Motor neuron (in vitro differentiated cells): ENCODE data around the gene GLIPR1. TPM values are rescaled to one million over a fixed set of nuclear protein-coding genes. Genes with fewer than 3 reads are reported as not detected.
A peak's percentile ranks its signal among the peaks of the same experiment; 100 is the strongest.

Experiments
- ATAC-seq, 8 experiments: fragments of 200-7000 bp; cut with Tn5 transposase; replicated peaks in 6 of 8; 2 replicates each; pipeline ENCODE4 v1.8.0; 2021; ENCODE audit warnings: mild to moderate bottlenecking in 8 of 8, moderate library complexity in 8 of 8
- H3K27ac ChIP-seq, 2 donors: fragments of 250-450 bp; sonication (Bioruptor Pico); 2 replicates each; pipeline ENCODE4 v1.9.0; 2021; ENCODE audit warnings: antibody characterized with exemption in 2 of 2, mild to moderate bottlenecking in 2 of 2, moderate library complexity in 1 of 2
- H3K4me1 ChIP-seq, 2 donors: fragments of 250-450 bp; sonication (Bioruptor Pico); replicated peaks in 1 of 2; 2 replicates each; pipeline ENCODE4 v1.6.1; 2021; ENCODE audit warnings: antibody characterized with exemption in 2 of 2, mild to moderate bottlenecking in 2 of 2, moderate library complexity in 1 of 2
- H3K4me3 ChIP-seq, 5 donors: fragments of 250-450 bp; sonication (Bioruptor Pico); 2 replicates each; pipeline ENCODE4 v1.9.0; 2021; ENCODE audit warnings: antibody characterized with exemption in 5 of 5, mild to moderate bottlenecking in 5 of 5, moderate library complexity in 4 of 5
- WGBS, 10 experiments: fragments of 450-650 bp; shearing (Covaris generic); methylation state at CpG; one replicate each; pipeline ENCODE4 v1.0.0; 2022; 5-methylcytosine and 5-hydroxymethylcytosine counted together
- in situ Hi-C, 9 experiments: fragments of 400-800 bp; cut with MboI; loops; one replicate each; pipeline ENCODE4 v1.15.0; 2021; ENCODE audit warnings: low sequenced_read_pairs in 9 of 9, low pct_unique_long_range_greater_than_20kb in 2 of 9; ENCODE audit not compliant: unreplicated experiment in 9 of 9
- total RNA-seq, 8 experiments: library from RNA; unstranded; fragments of 300-600 nt; gene quantifications; 2 replicates each; pipeline versions ENCODE4 v1.2.3 to v1.2.4, GENCODE V29; 2022

Gene GLIPR1
- total RNA-seq, 8 experiments from 2014 or later: 1.1 to 26.1 (median 3.3) TPM

- in situ Hi-C loops: loop anchor here in 8 of 9 experiments (10.0 to 25.0 kb wide), 4 partner anchors 282 to 807 kb away; partner anchors contain the start of genes PHLDA1 (in 8 of the 8) and BBS10 (in 2 of the 8)
- no peak overlapping the region for H3K27ac ChIP-seq
- ATAC-seq: no peak
- 50 to 100% (median 68%) methylated on average over 1 of the region's 1 CpG; no CpG with 5 or more reads in 2 of the 10 experiments for WGBS, 10 experiments
- H3K4me3 ChIP-seq: no peak overlapping the region
- H3K4me1 ChIP-seq: peaks cover 4 to 9% of the 10 kb centered on the region in 2 donors
Observed at GRCh38 chr12:75529826-75530225, 49.3 kb downstream of the GLIPR1 start.

- Histone ChIP-seq H3K4me3 (no peak overlapping the region), H3K4me1 (peaks cover 0 to under 1% of the 10 kb centered on the region in 2 donors), H3K27ac (no peak overlapping the region)
- no peak for ATAC-seq
- WGBS, 10 experiments: 52 to 100% (median 93%) methylated on average over 2 of the region's 2 CpGs; no CpG with 5 or more reads in 1 of the 10 experiments
- in situ Hi-C loops: loop anchor here in 8 of 9 experiments (10.0 to 25.0 kb wide), 4 partner anchors 279 to 804 kb away; partner anchors contain the start of genes PHLDA1 (in 8 of the 8) and BBS10 (in 2 of the 8)
Observed at GRCh38 chr12:75533239-75533638, 52.7 kb downstream of the GLIPR1 start.

GRCh38 chr12:75539889-75540288 lies 59.3 kb downstream of the GLIPR1 start:
- ATAC-seq: no peak
- Histone ChIP-seq H3K27ac (no peak overlapping the region), H3K4me3 (no peak overlapping the region), H3K4me1 (no peaks in the 10 kb centered on the region)
- in situ Hi-C loops: loop anchor here in 8 of 9 experiments (10.0 to 25.0 kb wide), 4 partner anchors 272 to 797 kb away; partner anchors contain the start of genes PHLDA1 (in 8 of the 8) and BBS10 (in 2 of the 8)
- 58 to 91% (median 72%) methylated on average over 1 to 2 of the region's 2 CpGs for WGBS, 10 experiments

GRCh38 chr12:75542942-75543341 lies 62.4 kb downstream of the GLIPR1 start:
- Histone ChIP-seq H3K4me3 (no peak overlapping the region), H3K27ac (no peak overlapping the region), H3K4me1 (no peaks in the 10 kb centered on the region)
- 0 to 100% (median 80%) methylated on average over 1 of the region's 1 CpG; no CpG with 5 or more reads in 1 of the 10 experiments for WGBS, 10 experiments
- in situ Hi-C loops: loop anchor here in 6 of 9 experiments (25.0 kb wide), 3 partner anchors 269 to 794 kb away; partner anchors contain the start of genes PHLDA1 (in 5 of the 6) and BBS10 (in 2 of the 6)
- no peak for ATAC-seq

DNA sequence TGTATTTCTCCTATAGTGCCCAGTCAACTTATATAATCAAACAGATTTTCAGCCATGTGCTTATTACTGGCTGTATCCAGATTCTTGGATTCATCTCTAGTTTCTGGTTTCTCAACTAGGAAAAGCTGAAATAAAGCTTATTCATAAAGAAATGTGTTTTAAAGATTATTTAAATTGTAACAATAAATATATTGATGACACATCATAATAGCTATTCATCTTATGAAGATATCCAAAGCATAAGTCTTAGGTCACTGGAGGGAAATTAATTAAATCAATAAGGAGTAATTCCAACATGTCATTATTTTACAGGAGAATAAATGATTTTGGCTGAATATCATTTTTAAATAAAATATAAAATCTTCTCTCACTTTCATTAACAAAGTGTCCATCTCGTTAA lies 63.0 kb downstream of the GLIPR1 start:
- Histone ChIP-seq H3K4me1 (no peaks in the 10 kb centered on the region), H3K27ac (no peak overlapping the region), H3K4me3 (no peak overlapping the region)
- in situ Hi-C loops: loop anchor here in 6 of 9 experiments (25.0 kb wide), 3 partner anchors 269 to 794 kb away; partner anchors contain the start of genes PHLDA1 (in 5 of the 6) and BBS10 (in 2 of the 6)
- WGBS, 10 experiments: 67 to 100% (median 89%) methylated on average over 1 of the region's 1 CpG; no CpG with 5 or more reads in 1 of the 10 experiments
- ATAC-seq: no peak

GRCh38 chr12:75545636-75546035 lies 65.1 kb downstream of the GLIPR1 start:
- 0 to 100% (median 78%) methylated on average over 1 of the region's 1 CpG; no CpG with 5 or more reads in 2 of the 10 experiments for WGBS, 10 experiments
- in situ Hi-C loops: loop anchor here in 6 of 9 experiments (25.0 kb wide), 3 partner anchors 267 to 792 kb away; partner anchors contain the start of genes PHLDA1 (in 5 of the 6) and BBS10 (in 2 of the 6)
- no peak for ATAC-seq
- Histone ChIP-seq H3K4me1 (no peaks in the 10 kb centered on the region), H3K27ac (no peak overlapping the region), H3K4me3 (no peak overlapping the region)

DNA sequence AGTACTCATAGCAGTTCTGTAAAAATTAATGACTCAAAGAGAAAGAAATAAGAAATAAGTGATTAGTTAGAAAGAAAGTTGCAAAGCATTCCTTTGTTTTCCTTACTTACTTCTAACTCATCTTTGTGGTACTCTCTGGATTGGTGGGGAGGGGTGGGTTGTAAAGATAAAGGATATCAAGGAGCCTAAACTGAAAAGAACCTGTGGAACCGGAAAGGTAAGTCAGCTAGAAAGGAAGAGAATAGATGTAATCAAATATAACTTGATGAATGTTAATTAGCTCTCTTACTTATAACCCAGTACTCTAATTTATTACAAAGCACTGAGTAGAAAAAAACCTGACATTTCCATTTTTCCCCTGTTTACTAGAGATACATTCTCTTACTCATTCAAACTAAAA lies 68.3 kb downstream of the GLIPR1 start:
- H3K27ac ChIP-seq: no peak overlapping the region
- peaks cover 0 to 2% of the 10 kb centered on the region in 2 donors for H3K4me1 ChIP-seq
- no peak overlapping the region for H3K4me3 ChIP-seq
- in situ Hi-C loops: loop anchor here in 6 of 9 experiments (25.0 kb wide), 3 partner anchors 263 to 788 kb away; partner anchors contain the start of genes PHLDA1 (in 5 of the 6) and BBS10 (in 2 of the 6)
- 67 to 100% (median 100%) methylated on average over 1 of the region's 1 CpG for WGBS, 10 experiments
- no peak for ATAC-seq

- WGBS, 10 experiments: 39 to 100% (median 92%) methylated on average over 1 to 2 of the region's 2 CpGs; no CpG with 5 or more reads in 1 of the 10 experiments
- H3K4me3 ChIP-seq: no peak overlapping the region
- in situ Hi-C loops: loop anchor here in 7 of 9 experiments (25.0 kb wide), 3 partner anchors 262 to 787 kb away; partner anchors contain the start of genes PHLDA1 (in 6 of the 7) and BBS10 (in 2 of the 7)
- no peak overlapping the region for H3K27ac ChIP-seq
- no peak for ATAC-seq
- peaks cover 0 to 2% of the 10 kb centered on the region in 2 donors for H3K4me1 ChIP-seq
Observed at GRCh38 chr12:75549989-75550388, 69.4 kb downstream of the GLIPR1 start.

- ATAC-seq: peak in 1 of 8 experiments; percentile 26
- WGBS, 10 experiments: 0 to 93% (median 51%) methylated on average over 2 to 8 of the region's 8 CpGs
Observed at GRCh38 chr12:75550401-75551240, 70.1 kb downstream of the GLIPR1 start.

GRCh38 chr12:75551477-75551876 lies 70.9 kb downstream of the GLIPR1 start:
- Histone ChIP-seq H3K4me3 (no peak overlapping the region), H3K4me1 (peaks cover 0 to 2% of the 10 kb centered on the region in 2 donors), H3K27ac (no peak overlapping the region)
- ATAC-seq: no peak
- in situ Hi-C loops: loop anchor here in 1 of 9 experiments (25.0 kb wide), 1 partner anchor 486 kb away; the partner anchor contains the start of gene PHLDA1

More at GRCh38 chr12:75550401-75551240, 70.1 kb downstream of the GLIPR1 start:
- Histone ChIP-seq H3K4me3 (no peak overlapping the region), H3K27ac (no peak overlapping the region), H3K4me1 (peaks cover 0 to 2% of the 10 kb centered on the region in 2 donors)
- in situ Hi-C loops: loop anchor here in 1 of 9 experiments (25.0 kb wide), 1 partner anchor 487 kb away; the partner anchor contains the start of gene PHLDA1

GRCh38 chr12:75553398-75553797 lies 72.8 kb downstream of the GLIPR1 start:
- Histone ChIP-seq H3K4me1 (peaks cover 0 to 4% of the 10 kb centered on the region in 2 donors), H3K27ac (no peak overlapping the region), H3K4me3 (no peak overlapping the region)
- no peak for ATAC-seq
- 17 to 100% (median 81%) methylated on average over 1 of the region's 1 CpG; no CpG with 5 or more reads in 4 of the 10 experiments for WGBS, 10 experiments
- in situ Hi-C loops: loop anchor here in 1 of 9 experiments (25.0 kb wide), 1 partner anchor 484 kb away; the partner anchor contains the start of gene PHLDA1
